Measurements from ENCODE around the gene VSIG4. TPM values are rescaled to one million over a fixed set of nuclear protein-coding genes. Genes with fewer than 3 reads are reported as not detected.
"Not testable (repeated sequence)": the region's sequence is repeated elsewhere in the genome, so short reads cannot be mapped to it uniquely, and the experiment has no call there.

VSIG4 gene
- total and polyA plus RNA-seq, 2 donors (not counting 1 experiment from before 2014, with no cell fraction given) = 0.09 TPM; not detected in 1

GRCh38 chrX:66064261-66064660 lies 24.4 kb upstream of the VSIG4 start:
- WGBS (ENCODE audit: insufficient coverage) = 90% methylated on average over 2 of the region's 4 CpGs
- POLR2A ChIA-PET = interaction anchor here (0.6 kb wide), 1 partner anchor 139 kb away, joined by 3 read pairs; no protein-coding TSS in a partner anchor
- DNase-seq (no peak), ATAC-seq (ENCODE audit: low read depth) (no peak)
- no peaks in the 10 kb centered on the region for H3K9me3 ChIP-seq (ENCODE audit: control extremely low read depth in 1 of 3, control insufficient read depth in 2 of 3, insufficient read depth in 1 of 3, low read length in 2 of 3)
- no peak overlapping the region for H3K4me3 ChIP-seq (ENCODE audit: control extremely low read depth in 1 of 5, extremely low read depth in 1 of 5, insufficient read depth in 1 of 5, low read depth in 2 of 5, low read length in 4 of 5)
- intact Hi-C loops (cut with micrococcal nuclease) = no loop called here
- H4K20me1 ChIP-seq (ENCODE audit: control insufficient read depth, insufficient read depth, low read length, poor library complexity, severe bottlenecking) = no peaks in the 10 kb centered on the region
- Mint-ChIP-seq H3K27me3 (no peaks in the 10 kb centered on the region), H3K9me3 (ENCODE audit: insufficient read depth) (no peaks in the 10 kb centered on the region), H3K4me1 (peaks cover 17% of the 10 kb centered on the region), H3K27ac (no peak overlapping the region), H3K4me3 (no peak overlapping the region)
- no peak overlapping the region for H2AFZ ChIP-seq (ENCODE audit: insufficient read depth, low read depth, low read length, poor library complexity, severe bottlenecking)
- CTCF ChIA-PET = no interaction called here
- H3K79me2 ChIP-seq (ENCODE audit: control insufficient read depth, insufficient read depth, low read length) = no peaks in the 10 kb centered on the region
- no peaks in the 10 kb centered on the region for H3K36me3 ChIP-seq (replicated peaks in 1 of 2; ENCODE audit: control extremely low read depth in 1 of 2, control insufficient read depth in 1 of 2, extremely low read depth in 1 of 2, insufficient read depth in 2 of 2, low read length in 1 of 2)
- no peak overlapping the region for H3K9ac ChIP-seq (ENCODE audit: low read length)
- H3K27ac ChIP-seq (ENCODE audit: low read length in 2 of 2) = no peak overlapping the region
- peaks cover 0 to 4% (median 0%) of the 10 kb centered on the region in 4 experiments for H3K27me3 ChIP-seq (replicated peaks in 1 of 4; ENCODE audit: control extremely low read depth in 1 of 4, control insufficient read depth in 3 of 4, insufficient read depth in 4 of 4, low read length in 3 of 4)
- no peak overlapping the region for H3K4me2 ChIP-seq (replicated peaks; ENCODE audit: low read depth, low read length, poor library complexity, severe bottlenecking)
- H3K4me1 ChIP-seq (ENCODE audit: control insufficient read depth in 2 of 2, insufficient read depth in 2 of 2, low read length in 2 of 2) = peaks cover 0 to 4% of the 10 kb centered on the region in 2 donors
- TF ChIP-seq CTCF (IDR thresholded peaks at IDR 0.05) (no peak), EZH2 (IDR thresholded peaks at IDR 0.05; ENCODE audit: borderline replicate concordance, insufficient read depth, low read depth, low read length, poor library complexity, severe bottlenecking) (no peak)

DNA sequence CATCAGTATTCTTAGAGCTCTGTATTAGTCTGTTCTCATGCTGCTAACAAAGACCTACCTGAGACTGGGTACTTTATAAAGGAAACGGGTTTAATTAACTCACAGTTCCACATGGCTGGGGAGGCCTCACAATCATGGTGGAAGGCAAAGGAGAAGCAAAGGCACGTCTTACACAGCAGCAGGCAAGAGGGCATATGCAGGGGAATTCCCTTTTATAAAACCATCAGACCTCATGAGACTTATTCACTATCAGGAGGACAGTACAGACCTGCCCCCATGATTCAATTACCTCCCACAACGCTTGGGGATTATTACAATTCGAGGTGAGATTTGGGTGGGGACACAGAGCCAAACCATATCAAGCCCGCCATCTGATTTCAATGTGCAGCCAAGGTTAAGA lies 17.1 kb upstream of the VSIG4 start:
- H3K27me3 Mint-ChIP-seq; H3K9me3 ChIP-seq (ENCODE audit: control extremely low read depth in 1 of 3, control insufficient read depth in 2 of 3, insufficient read depth in 1 of 3, low read length in 2 of 3); DNase-seq; H3K4me2 ChIP-seq (replicated peaks; ENCODE audit: low read depth, low read length, poor library complexity, severe bottlenecking); CTCF ChIA-PET; H3K79me2 ChIP-seq (ENCODE audit: control insufficient read depth, insufficient read depth, low read length); POLR2A ChIA-PET; H3K9ac ChIP-seq (ENCODE audit: low read length); H4K20me1 ChIP-seq (ENCODE audit: control insufficient read depth, insufficient read depth, low read length, poor library complexity, severe bottlenecking); intact Hi-C loops (cut with micrococcal nuclease); H3K4me3 ChIP-seq (ENCODE audit: control extremely low read depth in 1 of 5, extremely low read depth in 1 of 5, insufficient read depth in 1 of 5, low read depth in 2 of 5, low read length in 4 of 5); H3K27me3 ChIP-seq (replicated peaks in 1 of 4; ENCODE audit: control extremely low read depth in 1 of 4, control insufficient read depth in 3 of 4, insufficient read depth in 4 of 4, low read length in 3 of 4); H3K36me3 ChIP-seq (replicated peaks in 1 of 2; ENCODE audit: control extremely low read depth in 1 of 2, control insufficient read depth in 1 of 2, extremely low read depth in 1 of 2, insufficient read depth in 2 of 2, low read length in 1 of 2); ATAC-seq (ENCODE audit: low read depth); H3K27ac ChIP-seq (ENCODE audit: low read length in 2 of 2); H3K4me1 ChIP-seq (ENCODE audit: control insufficient read depth in 2 of 2, insufficient read depth in 2 of 2, low read length in 2 of 2); H3K4me3 Mint-ChIP-seq; H3K4me1 Mint-ChIP-seq; H2AFZ ChIP-seq (ENCODE audit: insufficient read depth, low read depth, low read length, poor library complexity, severe bottlenecking); H3K27ac Mint-ChIP-seq; H3K9me3 Mint-ChIP-seq (ENCODE audit: insufficient read depth): not testable (repeated sequence)
- no CpG with 5 or more reads among the region's 5 CpGs for WGBS (ENCODE audit: insufficient coverage)
